ENCODE measurements around the gene GPHN.

Gene GPHN

DNA sequence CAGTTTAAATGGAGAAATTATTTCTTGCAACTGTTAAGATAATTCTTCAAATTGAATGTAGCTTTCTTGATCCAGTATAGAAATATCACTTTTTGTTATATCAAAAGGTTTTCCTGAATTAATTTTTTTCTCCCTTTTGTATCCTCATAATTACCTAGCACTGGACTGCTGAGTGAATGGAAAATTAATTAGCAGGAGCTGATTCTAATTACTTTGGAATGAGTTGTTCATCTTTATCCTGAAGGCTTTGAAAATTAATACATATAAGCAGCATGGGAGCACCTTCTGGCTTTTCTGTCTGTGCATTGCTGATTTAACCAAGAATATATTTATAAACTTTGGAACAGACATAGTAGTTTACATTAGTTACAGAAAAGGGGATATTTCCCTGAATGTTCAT, 373.6 kb downstream of the GPHN start:
- TF ChIP-seq ZNF274 (IDR thresholded peaks at IDR 0.05; ENCODE audit: low read depth, low read length): no peak
- H3K4me3 ChIP-seq (ENCODE audit: low read length): no peak overlapping the region

DNA sequence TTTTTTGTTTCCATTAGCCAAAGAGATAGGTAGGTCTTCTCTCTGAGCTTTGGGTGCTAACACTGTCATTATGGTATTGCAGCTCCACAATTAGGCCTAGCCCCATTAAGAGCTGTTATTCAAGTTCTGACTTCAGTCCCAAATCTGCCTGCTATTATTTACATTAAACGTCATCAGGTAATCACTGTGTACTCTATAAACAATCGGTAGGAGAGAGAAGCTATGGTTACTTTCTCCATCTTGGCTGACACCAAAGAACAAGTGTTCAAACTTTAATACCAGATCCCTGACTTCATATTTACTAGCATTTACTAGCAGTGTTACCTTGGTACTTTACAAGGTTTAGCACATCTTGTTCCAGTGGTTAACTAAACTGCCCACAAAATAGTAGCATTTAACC, 376.2 kb downstream of the GPHN start:
- no peak for TF ChIP-seq ZNF274 (IDR thresholded peaks at IDR 0.05; ENCODE audit: low read depth, low read length)
- no peak overlapping the region for H3K4me3 ChIP-seq (ENCODE audit: low read length)

GRCh38 chr14:66900719-66901118, 392.8 kb downstream of the GPHN start:
- no peak for TF ChIP-seq ZNF274 (IDR thresholded peaks at IDR 0.05; ENCODE audit: low read depth, low read length)
- no peak overlapping the region for H3K4me3 ChIP-seq (ENCODE audit: low read length)

- no peak overlapping the region for H3K4me3 ChIP-seq (ENCODE audit: low read length)
- TF ChIP-seq ZNF274 (IDR thresholded peaks at IDR 0.05; ENCODE audit: low read depth, low read length): no peak
Observed at GRCh38 chr14:66910311-66910840, 402.4 kb downstream of the GPHN start.

DNA sequence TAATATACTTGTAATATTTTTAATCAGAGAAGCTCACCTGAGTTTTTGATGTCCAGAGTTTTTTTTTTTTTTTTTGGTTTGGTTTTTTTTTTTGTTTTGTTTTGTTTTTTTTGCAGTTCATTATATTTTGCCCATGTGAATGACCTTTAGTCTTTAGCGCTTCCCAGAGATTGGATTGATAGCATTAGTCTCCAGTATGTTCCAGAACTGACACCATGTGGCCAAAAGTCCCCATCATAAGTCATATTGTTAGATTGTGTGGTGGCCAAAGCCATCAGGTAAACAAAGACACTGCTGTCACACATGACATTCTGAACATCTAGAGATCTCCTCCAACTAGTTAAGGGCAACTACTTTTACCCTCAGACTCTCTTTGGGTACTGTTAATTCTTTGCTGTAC, 408.5 kb downstream of the GPHN start:
- no peak for TF ChIP-seq ZNF274 (IDR thresholded peaks at IDR 0.05; ENCODE audit: low read depth, low read length)
- no peak overlapping the region for H3K4me3 ChIP-seq (ENCODE audit: low read length)

DNA sequence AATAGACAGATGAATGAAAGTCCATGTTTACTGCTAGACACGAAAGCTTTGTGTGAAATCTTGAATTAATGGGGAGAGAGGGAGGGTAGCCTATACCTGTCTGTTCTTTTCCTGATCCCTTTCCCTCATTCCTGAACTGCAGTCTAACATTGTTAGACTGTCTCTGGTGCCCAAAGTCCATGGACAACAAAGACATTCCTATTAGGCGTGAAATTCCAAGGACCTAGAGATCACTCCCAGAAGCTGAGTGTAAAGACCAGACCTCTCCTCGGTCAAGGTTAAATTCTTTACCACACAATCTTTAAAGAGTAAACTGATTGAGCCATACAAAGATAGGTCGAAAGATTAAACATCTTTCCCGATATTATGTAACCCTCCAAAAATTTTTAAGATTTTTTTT, 410.6 kb downstream of the GPHN start:
- TF ChIP-seq ZNF274 (IDR thresholded peaks at IDR 0.05; ENCODE audit: low read depth, low read length): no peak
- no peak overlapping the region for H3K4me3 ChIP-seq (ENCODE audit: low read length)

DNA sequence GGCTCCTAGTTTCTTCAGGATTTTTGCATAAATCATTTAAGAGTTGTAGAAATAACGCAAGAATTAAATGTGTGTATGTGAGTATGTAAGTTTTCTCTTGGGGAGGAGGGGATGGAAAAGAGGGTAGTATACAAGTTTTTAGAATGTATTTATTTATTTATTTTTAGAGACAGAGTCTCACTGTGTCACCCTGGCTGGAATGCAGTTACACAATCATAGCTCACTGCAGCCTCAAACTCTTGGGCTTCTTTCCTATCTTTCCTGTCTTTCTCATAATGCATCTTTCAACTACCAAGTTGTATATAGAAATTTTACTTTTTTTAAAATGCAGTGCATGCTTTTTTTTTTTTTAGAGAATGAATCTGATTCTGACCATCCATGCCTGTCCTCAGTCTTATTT, 412.2 kb downstream of the GPHN start:
- no peak for TF ChIP-seq ZNF274 (IDR thresholded peaks at IDR 0.05; ENCODE audit: low read depth, low read length)

GRCh38 chr14:66923251-66923650, 415.3 kb downstream of the GPHN start:
- no peak for TF ChIP-seq ZNF274 (IDR thresholded peaks at IDR 0.05; ENCODE audit: low read depth, low read length)
- H3K4me3 ChIP-seq (ENCODE audit: low read length): no peak overlapping the region

More for the DNA sequence above, 412.2 kb downstream of the GPHN start:
- H3K4me3 ChIP-seq (ENCODE audit: low read length): no peak overlapping the region

- TF ChIP-seq ZNF274 (IDR thresholded peaks at IDR 0.05; ENCODE audit: low read depth, low read length): no peak
- H3K4me3 ChIP-seq (ENCODE audit: low read length): no peak overlapping the region
Observed at GRCh38 chr14:66939409-66939808, 431.5 kb downstream of the GPHN start.

- H3K4me3 ChIP-seq (ENCODE audit: low read length): no peak overlapping the region
Observed at GRCh38 chr14:66944872-66945271, 436.9 kb downstream of the GPHN start.

GRCh38 chr14:66955159-66955558, 447.2 kb downstream of the GPHN start:
- TF ChIP-seq ZNF274 (IDR thresholded peaks at IDR 0.05; ENCODE audit: low read depth, low read length): no peak

More at GRCh38 chr14:66944872-66945271, 436.9 kb downstream of the GPHN start:
- no peak for TF ChIP-seq ZNF274 (IDR thresholded peaks at IDR 0.05; ENCODE audit: low read depth, low read length)

GRCh38 chr14:66959437-66960050, 451.6 kb downstream of the GPHN start:
- TF ChIP-seq ZNF274 (IDR thresholded peaks at IDR 0.05; ENCODE audit: low read depth, low read length): no peak
- H3K4me3 ChIP-seq (ENCODE audit: low read length): no peak overlapping the region

More at GRCh38 chr14:66955159-66955558, 447.2 kb downstream of the GPHN start:
- no peak overlapping the region for H3K4me3 ChIP-seq (ENCODE audit: low read length)

DNA sequence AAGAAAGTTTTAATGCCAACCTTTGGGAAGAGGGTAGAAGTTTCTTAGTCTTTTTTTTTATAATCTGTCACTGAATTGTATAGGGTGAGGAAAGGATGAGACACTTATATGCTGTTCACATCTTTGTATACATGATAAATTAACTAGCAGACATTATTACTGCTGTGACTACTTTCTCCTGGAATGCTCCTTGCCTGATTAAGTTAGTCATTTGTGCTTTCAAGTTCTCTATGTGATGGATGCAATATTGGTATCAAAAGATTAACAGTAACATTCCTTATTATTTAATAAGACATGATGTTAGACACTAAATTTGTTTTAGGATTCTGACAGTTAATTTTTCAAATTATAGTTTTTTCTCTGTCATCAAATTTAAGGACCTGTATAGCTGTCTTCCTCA, 457.9 kb downstream of the GPHN start:
- H3K4me3 ChIP-seq (ENCODE audit: low read length): no peak overlapping the region
- TF ChIP-seq ZNF274 (IDR thresholded peaks at IDR 0.05; ENCODE audit: low read depth, low read length): no peak

DNA sequence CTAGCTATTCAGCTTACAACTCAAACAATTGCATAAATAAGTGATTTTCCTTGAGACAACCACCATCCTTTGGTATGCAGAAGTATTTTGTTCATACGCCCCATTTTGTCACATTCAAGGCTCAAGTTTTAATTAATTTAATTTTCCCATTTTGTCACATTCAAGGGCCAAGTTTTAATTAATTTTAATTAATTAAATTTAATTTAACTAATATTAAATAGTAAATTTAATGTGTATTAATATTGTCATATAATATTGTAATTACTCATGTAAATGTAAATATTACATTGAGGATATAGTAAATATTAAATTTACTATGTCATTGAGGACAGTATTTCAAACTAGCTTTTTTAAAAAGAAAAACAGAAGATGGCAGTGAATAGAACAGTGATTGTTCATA, 464.5 kb downstream of the GPHN start:
- H3K4me3 ChIP-seq (ENCODE audit: low read length): no peak overlapping the region
- no peak for TF ChIP-seq ZNF274 (IDR thresholded peaks at IDR 0.05; ENCODE audit: low read depth, low read length)

DNA sequence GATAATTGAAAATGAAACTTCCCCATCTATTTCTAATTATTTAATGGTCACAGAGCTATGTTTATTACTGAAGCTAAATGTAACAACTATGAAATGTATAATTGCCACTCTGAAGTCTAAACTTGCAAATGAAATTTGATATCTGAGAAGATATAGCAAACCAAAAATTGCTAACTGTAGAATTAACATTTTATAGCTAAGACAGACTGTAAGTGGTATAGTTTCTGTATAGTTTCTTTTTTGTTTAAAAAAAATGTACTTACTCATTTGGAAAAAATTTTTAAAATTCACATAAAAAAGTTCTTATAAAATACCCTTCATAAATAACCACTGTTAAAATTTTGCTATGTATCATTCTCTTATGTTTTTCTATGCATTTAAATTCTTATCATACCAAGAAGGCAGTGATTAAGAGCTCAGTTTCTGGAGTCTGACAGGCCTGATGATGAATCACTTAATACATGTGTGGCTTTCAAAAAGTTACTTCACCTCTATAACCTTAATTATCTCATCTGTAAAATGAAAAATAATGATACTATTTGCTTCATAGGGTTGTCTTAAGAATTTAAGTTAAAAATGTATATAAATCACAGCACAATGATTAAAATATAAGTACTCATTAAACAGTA, 466.6 kb downstream of the GPHN start:
- TF ChIP-seq ZNF274 (IDR thresholded peaks at IDR 0.05; ENCODE audit: low read depth, low read length): no peak
- H3K4me3 ChIP-seq (ENCODE audit: low read length): no peak overlapping the region
